Measurements from ENCODE around the gene TSC2.

- TF ChIP-seq CTCF (IDR thresholded peaks at IDR 0.05; ENCODE audit: low read depth, low read length) (no peak), POLR2A (IDR thresholded peaks at IDR 0.05; ENCODE audit: extremely low read depth, insufficient read length) (no peak)
Observed at GRCh38 chr16:2009164-2009711, 38.5 kb upstream of the TSC2 start.
